GM18951 (cell line): Measurements from ENCODE around the gene GLP1R.
A peak's percentile ranks its signal among the peaks of the same experiment; 100 is the strongest.
"Not testable (repeated sequence)": the region's sequence is repeated elsewhere in the genome, so short reads cannot be mapped to it uniquely, and the experiment has no call there.

Experiments used
- POLR2A ChIP-seq: IDR thresholded peaks from 4 replicates; pipeline ENCODE4 v1.6.1; 2011; ENCODE audit warnings: mild to moderate bottlenecking; ENCODE audit not compliant: insufficient read length, insufficient read depth; ENCODE audit errors: extremely low read depth
- in situ Hi-C: fragments of 300-500 bp; cut with MboI; formaldehyde crosslinking; loops from one replicate; pipeline ENCODE4 v1.12.0; 2022; ENCODE audit warnings: low sequenced_read_pairs, mixed read lengths, inconsistent platforms; ENCODE audit not compliant: unreplicated experiment

GLP1R gene

GRCh38 chr6:39114704-39115599, 66.4 kb downstream of the GLP1R start, which contains the start of gene SAYSD1:
Gene SAYSD1, minus strand, starts transcription at chr6:39115186. Its CDS starts 97 bp downstream, at chr6:39115089.
- peak; percentile 70 for TF ChIP-seq POLR2A
- in situ Hi-C loops = no loop called here

- in situ Hi-C loops = no loop called here
- TF ChIP-seq POLR2A = no peak
Observed at GRCh38 chr6:39118921-39119320, 70.3 kb downstream of the GLP1R start.

GRCh38 chr6:39124114-39124513, 75.5 kb downstream of the GLP1R start:
- in situ Hi-C loops = no loop called here
- TF ChIP-seq POLR2A = no peak

- TF ChIP-seq POLR2A = no peak
- in situ Hi-C loops = no loop called here
Observed at GRCh38 chr6:39128106-39128505, 79.5 kb downstream of the GLP1R start.

GRCh38 chr6:39128832-39129231, 80.3 kb downstream of the GLP1R start:
- no peak for TF ChIP-seq POLR2A
- in situ Hi-C loops = no loop called here

GRCh38 chr6:39130691-39131090, 82.1 kb downstream of the GLP1R start:
- in situ Hi-C loops = no loop called here
- TF ChIP-seq POLR2A = no peak

GRCh38 chr6:39134761-39135160, 86.2 kb downstream of the GLP1R start:
- in situ Hi-C loops = not testable (repeated sequence)

- in situ Hi-C loops = not testable (repeated sequence)
Observed at GRCh38 chr6:39136207-39136606, 87.6 kb downstream of the GLP1R start.

- in situ Hi-C loops = no loop called here
- no peak for TF ChIP-seq POLR2A
Observed at GRCh38 chr6:39137245-39137644, 88.7 kb downstream of the GLP1R start.
